Sigmoid colon (tissue), 7 donors: ENCODE results near the gene SLC39A2. TPM values are rescaled to one million over a fixed set of nuclear protein-coding genes. Genes with fewer than 3 reads are reported as not detected.
A peak's percentile ranks its signal among the peaks of the same experiment; 100 is the strongest.
"Not testable (repeated sequence)": the region's sequence is repeated elsewhere in the genome, so short reads cannot be mapped to it uniquely, and the experiment has no call there.

Source experiments
- DNase-seq: peaks from one replicate; pipeline ENCODE4 v3.0.0-alpha.2; 2019
- H3K27ac ChIP-seq, 4 donors: fragments of 200-600 bp; sonication (generic); one replicate each; pipeline ENCODE4 v1.5.1; 2016 to 2019; ENCODE audit warnings: mild to moderate bottlenecking in 1 of 4
- H3K27me3 ChIP-seq, 3 donors: fragments of 200-600 bp; sonication (generic); one replicate each; pipeline ENCODE4 v1.5.1; 2019; ENCODE audit warnings: mild to moderate bottlenecking in 1 of 3
- H3K36me3 ChIP-seq, 4 donors: fragments of 200-600 bp; sonication (generic); one replicate each; pipeline ENCODE4 v1.5.1; 2016 to 2019
- H3K4me1 ChIP-seq, 4 donors: fragments of 200-600 bp; sonication (generic); one replicate each; pipeline ENCODE4 v1.5.1; 2017 to 2019
- H3K4me3 ChIP-seq, 4 donors: fragments of 200-600 bp; sonication (generic); one replicate each; pipeline ENCODE4 v1.5.1; 2017 to 2019; ENCODE audit warnings: mild to moderate bottlenecking in 2 of 4, moderate library complexity in 1 of 4
- H3K9me3 ChIP-seq, 4 donors: fragments of 200-600 bp in 3 of 4; sonication (generic) in 3 of 4; one replicate each; pipeline versions ENCODE4 v1.5.1 to v1.6.1; 2013 to 2019
- CTCF ChIP-seq, 4 experiments: fragments of 450-650 bp in 3 of 4; fragments of 200-600 bp in 1 of 4; IDR thresholded peaks; one replicate each; pipeline ENCODE4 v1.5.1; 2016 to 2019; ENCODE audit warnings: antibody characterized with exemption in 4 of 4, mild to moderate bottlenecking in 3 of 4, moderate library complexity in 2 of 4
- EP300 ChIP-seq, 4 donors: sonication (generic); formaldehyde crosslinking; IDR thresholded peaks; one replicate each; pipeline ENCODE4 v1.6.1; 2017; ENCODE audit warnings: antibody characterized with exemption in 4 of 4
- POLR2A ChIP-seq, 2 donors: fragments of 450-650 bp; IDR thresholded peaks; one replicate each; pipeline ENCODE4 v1.6.1; 2016; ENCODE audit warnings: antibody characterized with exemption in 2 of 2, mild to moderate bottlenecking in 2 of 2, moderate library complexity in 2 of 2
- POLR2AphosphoS5 ChIP-seq, 4 donors: sonication (generic); formaldehyde crosslinking; IDR thresholded peaks; one replicate each; pipeline ENCODE4 v1.6.1; 2017; ENCODE audit warnings: antibody characterized with exemption in 4 of 4
- WGBS, 2 donors: extraction: QIAGEN DNeasy Blood & Tissue Kit; methylation state at CpG; one replicate each; pipeline ENCODE4 v1.1.7; 2013; 5-methylcytosine and 5-hydroxymethylcytosine counted together
- intact Hi-C: fragments of 100-400 bp; cut with DNase I; formaldehyde crosslinking; loops from one replicate; pipeline ENCODE4 v1.15.1; 2023
- polyA plus RNA-seq, 3 donors: library from polyadenylated mRNA; stranded (reverse); fragments of 200-250 nt; gene quantifications; one replicate each; pipeline ENCODE4 v1.2.3, GENCODE V29; 2013
- total RNA-seq, 4 donors: library from RNA; depleted of rRNA; stranded (reverse); fragments of >200 nt; gene quantifications; one replicate each; pipeline ENCODE4 v1.1.0, GENCODE V29; 2016
- donor health status: healthy with polysubstance abuse.
- donor health status: Bipolar disorder and iron deficiency.
- donor health status: healthy.

SLC39A2 gene
- total RNA-seq (not detected), polyA plus RNA-seq (1 to 10 TPM in 1 of 3 donors, not detected in 2; 1.2 TPM)

- intact Hi-C loops, result loop anchor here (10.0 kb wide), 1 partner anchor 456 kb away; the partner anchor contains the start of gene CHD8
- Histone ChIP-seq H3K4me1 (peaks cover 0 to 12% (median 9%) of the 10 kb centered on the region in 4 donors), H3K36me3 (peaks cover 30 to 39% (median 35%) of the 10 kb centered on the region in 4 donors), H3K9me3 (no peaks in the 10 kb centered on the region), H3K27me3 (no peaks in the 10 kb centered on the region), H3K27ac (peak within 1 kb of the TSS in 3 of 4 donors; percentile 24 to 51 (median 44)), H3K4me3 (no peak within 1 kb of the TSS)
- 9 to 53% methylated on average over 6 of the region's 6 CpGs for WGBS, 2 donors
- no peak for DNase-seq
- no peak for TF ChIP-seq POLR2A (IDR thresholded peaks at IDR 0.05)
- TF ChIP-seq EP300 (IDR thresholded peaks at IDR 0.05), result no peak
- TF ChIP-seq CTCF (IDR thresholded peaks at IDR 0.05), result no peak
- no peak for TF ChIP-seq POLR2AphosphoS5 (IDR thresholded peaks at IDR 0.05)
These were observed at the start of gene SLC39A2 for GRCh38 chr14:20998674-20999366. TSS of gene SLC39A2 (plus strand) at chr14:20999293. CDS start at chr14:20999447, 154 bp downstream.

- H3K4me3 ChIP-seq, intact Hi-C loops, H3K4me1 ChIP-seq, DNase-seq, H3K27ac ChIP-seq, H3K9me3 ChIP-seq, H3K27me3 ChIP-seq, H3K36me3 ChIP-seq: not testable (repeated sequence)
- WGBS, 2 donors, result 55 to 70% methylated on average over 4 of the region's 4 CpGs
These were observed 44.2 kb upstream of the SLC39A2 start, which contains the start of gene RNASE2 for GRCh38 chr14:20954736-20955537. TSS of gene RNASE2 (plus strand) at chr14:20955487. CDS start at chr14:20955772, 285 bp downstream.

GRCh38 chr14:20955538-20955873, 43.6 kb upstream of the SLC39A2 start:
- H3K27me3 ChIP-seq, H3K4me1 ChIP-seq, intact Hi-C loops, H3K9me3 ChIP-seq, H3K36me3 ChIP-seq, H3K4me3 ChIP-seq, DNase-seq, H3K27ac ChIP-seq: not testable (repeated sequence)
- 54 to 76% methylated on average over 5 of the region's 5 CpGs for WGBS, 2 donors

- no peak overlapping the region for H3K27ac ChIP-seq
- intact Hi-C loops, result no loop called here
- TF ChIP-seq CTCF (IDR thresholded peaks at IDR 0.05), result no peak
- no peak for TF ChIP-seq EP300 (IDR thresholded peaks at IDR 0.05)
- TF ChIP-seq POLR2AphosphoS5 (IDR thresholded peaks at IDR 0.05), result no peak
- TF ChIP-seq POLR2A (IDR thresholded peaks at IDR 0.05), result no peak
- H3K27me3 ChIP-seq, result no peaks in the 10 kb centered on the region
- 87 to 94% methylated on average over 11 of the region's 11 CpGs for WGBS, 2 donors
- no peak for DNase-seq
- H3K36me3 ChIP-seq, result no peaks in the 10 kb centered on the region
- no peaks in the 10 kb centered on the region for H3K9me3 ChIP-seq
- H3K4me1 ChIP-seq, result no peaks in the 10 kb centered on the region
- H3K4me3 ChIP-seq, result no peak overlapping the region
These were observed 42.6 kb upstream of the SLC39A2 start for GRCh38 chr14:20956376-20956976.

GRCh38 chr14:20958946-20959345, 40.1 kb upstream of the SLC39A2 start:
- intact Hi-C loops, H3K27ac ChIP-seq, H3K9me3 ChIP-seq, H3K4me3 ChIP-seq, DNase-seq, H3K4me1 ChIP-seq, H3K27me3 ChIP-seq, H3K36me3 ChIP-seq: not testable (repeated sequence)

GRCh38 chr14:20969336-20969735, 29.8 kb upstream of the SLC39A2 start:
- no peak overlapping the region for H3K27ac ChIP-seq
- H3K9me3 ChIP-seq, result no peaks in the 10 kb centered on the region
- intact Hi-C loops, result no loop called here
- DNase-seq, result no peak
- no peak overlapping the region for H3K4me3 ChIP-seq
- H3K27me3 ChIP-seq, result no peaks in the 10 kb centered on the region
- 93 to 95% methylated on average over 3 of the region's 3 CpGs for WGBS, 2 donors
- peaks cover 0 to 11% (median 10%) of the 10 kb centered on the region in 4 donors for H3K4me1 ChIP-seq
- no peaks in the 10 kb centered on the region for H3K36me3 ChIP-seq
- TF ChIP-seq EP300 (IDR thresholded peaks at IDR 0.05) (no peak), POLR2A (IDR thresholded peaks at IDR 0.05) (no peak), CTCF (IDR thresholded peaks at IDR 0.05) (no peak), POLR2AphosphoS5 (IDR thresholded peaks at IDR 0.05) (no peak)
